T-helper 9 cell (primary cell): Measurements from ENCODE around the gene BCAN.
"Not testable (repeated sequence)": the region's sequence is repeated elsewhere in the genome, so short reads cannot be mapped to it uniquely, and the experiment has no call there.

ENCODE experiments used
- DNase-seq: peaks from one replicate; pipeline ENCODE4 v3.0.0-alpha.2; 2020
- total RNA-seq, 2 donors: gene quantifications; one replicate each; lab custom pipeline; 2026; lab: John Stamatoyannopoulos, UW

Gene BCAN, protein sequence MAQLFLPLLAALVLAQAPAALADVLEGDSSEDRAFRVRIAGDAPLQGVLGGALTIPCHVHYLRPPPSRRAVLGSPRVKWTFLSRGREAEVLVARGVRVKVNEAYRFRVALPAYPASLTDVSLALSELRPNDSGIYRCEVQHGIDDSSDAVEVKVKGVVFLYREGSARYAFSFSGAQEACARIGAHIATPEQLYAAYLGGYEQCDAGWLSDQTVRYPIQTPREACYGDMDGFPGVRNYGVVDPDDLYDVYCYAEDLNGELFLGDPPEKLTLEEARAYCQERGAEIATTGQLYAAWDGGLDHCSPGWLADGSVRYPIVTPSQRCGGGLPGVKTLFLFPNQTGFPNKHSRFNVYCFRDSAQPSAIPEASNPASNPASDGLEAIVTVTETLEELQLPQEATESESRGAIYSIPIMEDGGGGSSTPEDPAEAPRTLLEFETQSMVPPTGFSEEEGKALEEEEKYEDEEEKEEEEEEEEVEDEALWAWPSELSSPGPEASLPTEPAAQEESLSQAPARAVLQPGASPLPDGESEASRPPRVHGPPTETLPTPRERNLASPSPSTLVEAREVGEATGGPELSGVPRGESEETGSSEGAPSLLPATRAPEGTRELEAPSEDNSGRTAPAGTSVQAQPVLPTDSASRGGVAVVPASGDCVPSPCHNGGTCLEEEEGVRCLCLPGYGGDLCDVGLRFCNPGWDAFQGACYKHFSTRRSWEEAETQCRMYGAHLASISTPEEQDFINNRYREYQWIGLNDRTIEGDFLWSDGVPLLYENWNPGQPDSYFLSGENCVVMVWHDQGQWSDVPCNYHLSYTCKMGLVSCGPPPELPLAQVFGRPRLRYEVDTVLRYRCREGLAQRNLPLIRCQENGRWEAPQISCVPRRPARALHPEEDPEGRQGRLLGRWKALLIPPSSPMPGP
- 0 reads per million in 2 donors for total RNA-seq

DNA sequence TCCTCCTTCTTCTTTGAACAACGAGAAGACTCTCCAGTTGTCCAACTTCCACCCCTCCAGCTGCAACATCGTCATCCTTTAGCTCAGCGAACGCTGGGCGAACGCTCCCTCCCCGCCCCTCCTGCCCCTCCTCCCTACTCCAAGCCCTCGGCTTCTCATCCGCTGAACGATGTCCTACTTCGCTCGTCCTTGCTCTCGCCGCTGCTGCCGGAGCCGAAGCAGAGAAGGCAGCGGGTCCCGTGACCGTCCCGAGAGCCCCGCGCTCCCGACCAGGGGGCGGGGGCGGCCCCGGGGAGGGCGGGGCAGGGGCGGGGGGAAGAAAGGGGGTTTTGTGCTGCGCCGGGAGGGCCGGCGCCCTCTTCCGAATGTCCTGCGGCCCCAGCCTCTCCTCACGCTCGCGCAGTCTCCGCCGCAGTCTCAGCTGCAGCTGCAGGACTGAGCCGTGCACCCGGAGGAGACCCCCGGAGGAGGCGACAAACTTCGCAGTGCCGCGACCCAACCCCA lies at the start of gene BCAN:
Gene BCAN (plus strand): TSS at position 357 of the 504 bp plus-strand sequence. CDS start 3,938 bp downstream, outside the sequence.
- no peak for DNase-seq

DNA sequence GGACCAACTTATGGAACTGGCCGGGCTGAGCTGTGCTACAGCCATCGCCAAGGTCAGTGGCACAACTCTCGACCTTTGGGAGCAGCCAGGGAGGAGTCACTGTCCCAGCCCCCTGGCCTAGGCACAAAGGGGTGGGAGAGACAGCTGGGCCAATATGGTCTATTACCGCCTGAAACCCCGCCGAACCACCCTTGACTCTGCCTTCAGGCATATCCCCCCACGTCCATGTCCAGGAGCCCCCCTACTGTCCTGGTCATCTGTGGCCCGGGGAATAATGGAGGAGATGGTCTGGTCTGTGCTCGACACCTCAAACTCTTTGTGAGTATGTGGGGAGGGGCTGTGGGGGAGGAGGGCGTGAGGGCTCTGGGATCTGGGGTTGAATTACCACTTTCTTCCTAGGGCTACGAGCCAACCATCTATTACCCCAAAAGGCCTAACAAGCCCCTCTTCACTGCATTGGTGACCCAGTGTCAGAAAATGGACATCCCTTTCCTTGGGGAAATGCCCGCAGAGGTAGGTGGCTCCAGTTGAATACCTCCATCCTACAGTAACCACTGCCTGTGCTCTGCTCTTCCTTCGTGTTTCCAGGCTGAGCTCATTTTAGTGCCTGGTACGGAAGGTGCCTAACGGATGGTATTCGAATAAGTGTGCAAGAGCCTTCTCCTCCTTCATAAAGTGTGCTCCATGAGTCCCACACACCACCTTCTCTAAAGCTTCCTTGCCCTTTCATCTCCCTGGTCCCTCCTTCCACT lies 49.6 kb upstream of the BCAN start:
- no peak for DNase-seq

DNA sequence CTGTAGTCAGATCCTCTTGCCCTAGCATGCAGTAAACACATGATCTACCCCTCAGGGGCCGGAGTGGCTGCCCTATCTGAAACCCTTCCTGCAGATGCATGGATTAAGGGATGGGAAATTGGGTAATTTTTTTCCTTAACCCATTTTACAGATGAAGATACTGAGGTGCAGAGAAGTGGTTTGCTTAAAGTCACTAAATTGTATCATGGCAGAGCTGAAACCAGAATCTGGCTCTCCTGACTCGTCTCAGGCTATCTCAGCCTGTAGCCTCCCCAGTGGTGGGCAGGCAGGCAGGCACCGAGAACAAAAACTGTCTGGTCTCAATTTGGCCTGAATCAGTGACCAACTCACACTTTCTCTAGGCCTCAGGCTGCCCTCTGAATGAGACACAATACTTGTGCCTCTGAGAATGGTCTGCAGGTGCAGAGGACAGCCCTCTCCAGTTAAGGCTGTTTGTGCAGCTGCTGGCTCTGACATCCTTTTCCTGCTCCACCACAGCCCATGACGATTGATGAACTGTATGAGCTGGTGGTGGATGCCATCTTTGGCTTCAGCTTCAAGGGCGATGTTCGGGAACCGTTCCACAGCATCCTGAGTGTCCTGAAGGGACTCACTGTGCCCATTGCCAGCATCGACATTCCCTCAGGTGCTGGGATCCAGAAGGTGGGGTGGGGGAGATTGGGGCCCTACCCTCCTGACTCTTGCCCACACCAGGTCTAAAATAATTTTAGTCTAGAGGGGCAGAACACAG lies 48.8 kb upstream of the BCAN start:
- no peak for DNase-seq

DNA sequence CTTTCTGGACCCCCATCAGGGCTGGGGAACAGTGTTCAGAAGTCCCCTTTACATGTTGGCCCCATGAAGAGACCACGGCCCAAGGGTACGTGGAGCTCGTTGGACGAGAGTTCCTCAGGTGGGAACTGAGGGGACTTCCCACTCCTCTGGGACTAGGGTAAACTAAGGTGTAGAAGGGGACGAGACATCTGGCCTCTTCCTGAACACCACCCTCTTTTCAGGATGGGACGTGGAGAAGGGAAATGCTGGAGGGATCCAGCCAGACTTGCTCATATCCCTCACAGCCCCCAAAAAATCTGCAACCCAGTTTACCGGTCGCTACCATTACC lies 48.3 kb upstream of the BCAN start:
- no peak for DNase-seq

DNA sequence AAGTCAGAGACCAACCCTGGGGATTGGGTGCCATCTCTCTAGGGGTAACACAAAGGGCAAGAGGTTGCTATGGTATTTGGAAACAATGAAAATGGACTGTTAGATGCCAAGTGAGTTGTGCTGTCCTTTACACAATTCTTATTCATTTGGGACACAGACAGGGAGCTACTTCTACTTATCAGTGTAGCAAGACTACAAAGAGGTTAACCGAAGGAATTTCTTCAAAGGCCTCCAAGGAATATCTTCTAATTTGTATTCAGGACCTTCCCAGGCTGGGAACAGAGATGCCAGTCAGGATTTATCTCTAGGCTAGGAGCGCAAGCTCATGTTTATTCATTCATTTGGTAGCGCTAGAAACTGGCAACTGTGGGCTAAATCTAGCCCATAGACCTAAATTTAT lies 47.7 kb upstream of the BCAN start:
- no peak for DNase-seq

DNA sequence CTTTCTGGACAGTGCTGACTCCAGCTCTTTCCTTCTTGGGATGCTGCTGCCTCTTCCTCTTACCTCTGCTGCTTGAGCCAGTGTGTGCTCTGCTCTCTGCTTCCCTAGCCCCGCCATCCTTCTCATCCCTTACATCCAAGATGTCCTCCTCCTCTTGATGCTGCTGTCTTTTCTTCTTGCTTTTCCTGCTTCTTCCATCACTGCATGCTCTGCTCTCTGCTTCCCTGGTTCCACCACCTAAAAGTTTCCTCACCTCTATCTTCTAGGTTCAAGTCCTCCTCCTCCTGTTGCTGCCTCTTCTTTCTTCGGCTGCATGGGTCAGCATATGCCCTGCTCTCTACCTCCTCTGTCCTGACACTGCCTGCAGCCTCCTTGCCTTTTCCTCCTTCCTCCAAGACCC lies 46.9 kb upstream of the BCAN start:
- no peak for DNase-seq

DNA sequence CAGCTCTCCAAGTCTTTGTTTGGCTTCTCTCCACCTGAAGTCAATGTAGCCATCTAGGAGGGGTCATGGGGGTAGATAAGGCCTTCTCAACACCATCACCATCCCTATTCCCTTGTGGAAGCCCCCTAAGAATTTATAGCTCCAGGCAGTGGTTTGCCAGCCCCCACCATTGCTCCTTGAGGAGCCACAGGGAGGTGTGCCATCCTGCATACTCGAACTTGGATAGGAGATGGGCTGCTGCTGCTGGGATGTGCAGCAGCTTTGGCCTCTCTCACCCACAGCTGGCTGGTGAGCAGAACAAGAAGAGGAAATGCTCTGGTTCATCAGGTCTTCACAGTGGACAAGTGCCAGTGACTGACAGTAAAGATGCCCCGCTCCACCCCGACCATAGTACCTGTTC lies 45.5 kb upstream of the BCAN start:
- DNase-seq = no peak

DNA sequence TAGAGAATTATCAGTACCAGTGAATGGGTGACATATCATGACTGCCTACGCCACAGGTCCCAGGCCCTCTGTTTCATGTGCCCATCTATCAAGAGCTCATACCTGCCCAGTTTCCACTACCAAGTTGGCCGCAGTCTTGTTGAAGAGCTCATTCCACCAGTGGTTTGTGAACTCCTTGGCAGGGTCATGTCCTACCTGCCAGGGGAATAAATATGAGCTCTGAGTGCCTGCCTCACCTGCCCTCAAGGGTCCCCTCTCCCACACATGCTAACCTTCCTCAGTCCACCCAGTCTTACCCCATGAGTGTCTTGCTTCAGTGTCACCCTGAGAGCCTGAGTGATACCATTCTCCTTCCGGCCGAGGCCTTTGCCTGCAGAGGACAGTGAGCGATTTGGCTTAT lies 43.8 kb upstream of the BCAN start:
- DNase-seq = no peak

DNA sequence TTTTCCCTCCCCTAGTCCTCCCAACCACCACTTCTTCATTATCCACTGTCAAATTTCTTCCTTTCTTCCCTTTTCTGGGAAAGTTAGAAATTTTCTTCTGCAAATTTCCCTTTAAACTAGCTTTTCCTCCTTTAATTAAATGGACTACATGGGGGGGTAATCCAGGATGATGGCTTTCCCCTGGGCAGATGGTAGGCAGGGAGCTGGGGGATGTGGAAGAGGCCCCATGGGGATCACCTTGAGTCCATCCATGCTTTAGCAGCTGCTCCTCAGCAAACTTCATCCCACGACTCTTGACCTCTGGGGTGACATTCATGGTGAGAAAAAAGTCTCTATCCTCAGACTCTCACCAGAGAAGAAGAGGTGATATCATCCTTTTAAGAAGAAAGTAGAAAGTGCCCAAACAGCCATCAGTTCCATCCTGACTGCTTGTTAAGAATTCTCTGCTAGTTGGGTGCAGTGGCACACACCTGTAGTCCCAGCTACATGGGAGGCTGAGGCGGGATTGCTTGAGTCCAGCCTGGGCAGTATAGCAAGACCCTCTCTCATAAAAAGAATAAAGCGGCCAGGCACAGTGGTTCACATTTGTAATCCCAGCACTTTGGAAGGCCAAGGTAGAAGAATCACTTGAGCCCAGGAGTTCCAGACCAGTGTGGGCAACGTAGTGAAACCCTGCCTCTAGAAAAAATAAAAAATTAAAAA lies 43.0 kb upstream of the BCAN start:
- DNase-seq = no peak

DNA sequence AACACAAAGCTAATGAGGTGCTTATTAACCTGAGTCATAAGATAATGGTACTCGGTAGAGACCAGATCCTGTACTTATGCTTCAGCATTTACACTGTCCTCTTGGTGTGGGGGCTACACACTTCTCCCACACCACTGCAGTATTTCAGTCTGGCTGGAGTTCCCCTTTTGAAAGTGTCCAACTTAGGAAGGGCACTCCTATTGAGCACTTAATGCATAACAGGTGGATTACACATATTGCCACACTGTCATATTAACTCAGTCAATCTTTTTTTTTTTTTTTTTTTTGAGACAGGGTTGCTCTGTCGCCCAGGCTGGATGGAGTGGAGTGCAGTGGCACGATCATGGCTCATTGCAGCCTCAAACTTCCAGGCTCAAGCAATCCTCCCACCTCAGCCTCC lies 42.1 kb upstream of the BCAN start:
- no peak for DNase-seq

DNA sequence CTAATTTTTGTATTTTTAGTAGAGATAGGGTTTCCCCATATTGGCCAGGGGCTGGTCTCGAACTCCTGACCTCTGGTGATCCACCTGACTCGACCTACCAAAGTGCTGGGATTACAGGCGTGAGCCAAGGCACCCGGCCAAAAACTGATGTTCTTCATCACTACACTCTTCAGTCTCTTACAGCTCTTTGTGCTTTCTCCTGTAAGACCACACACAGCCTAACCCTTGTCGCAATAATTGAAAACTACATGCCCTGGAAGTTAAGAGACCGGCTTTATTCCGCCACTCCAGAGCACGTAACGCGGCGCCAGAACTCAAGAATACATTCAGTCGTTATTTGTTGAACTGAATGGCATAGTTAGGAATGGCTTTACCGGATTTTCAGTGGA lies 41.2 kb upstream of the BCAN start:
- DNase-seq = no peak

DNA sequence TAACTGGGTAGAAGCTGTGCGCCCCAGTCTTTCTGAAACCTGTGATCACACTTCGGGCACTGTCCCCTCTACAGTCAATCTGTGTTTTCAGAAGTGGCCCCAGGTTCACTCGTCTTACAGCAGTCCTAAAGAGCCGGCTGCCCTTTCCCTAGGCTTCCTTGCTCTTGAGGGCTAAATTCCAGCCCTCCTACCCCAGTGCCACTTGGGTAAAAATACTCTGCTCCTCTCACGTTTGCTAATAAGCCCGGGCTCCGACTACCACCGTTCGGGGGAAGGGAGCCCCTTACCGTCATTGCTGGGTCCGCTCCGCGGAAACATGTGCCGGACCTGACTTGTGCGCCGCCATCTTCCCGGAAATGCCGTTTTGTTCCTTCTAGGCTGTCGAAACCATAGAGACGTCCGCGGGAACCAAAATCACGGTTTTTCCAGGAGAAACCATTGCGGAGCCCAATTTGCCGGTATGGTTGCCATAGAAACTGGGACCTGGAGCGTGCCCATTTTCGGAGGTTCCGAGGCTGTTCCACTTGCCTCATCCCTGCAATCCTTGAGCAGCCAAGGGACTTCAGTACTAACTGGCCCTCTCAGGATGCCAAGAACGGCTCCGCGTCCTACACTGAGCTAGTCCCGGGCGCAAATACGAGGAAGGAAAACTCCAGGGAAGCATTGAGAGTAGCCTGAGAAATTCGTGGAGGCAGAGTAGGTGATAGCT lies 40.6 kb upstream of the BCAN start, which contains the start of gene GPATCH4:
Gene GPATCH4 (minus strand): TSS at position 358 of the 709 bp plus-strand sequence.
- DNase-seq = peak; percentile 64

DNA sequence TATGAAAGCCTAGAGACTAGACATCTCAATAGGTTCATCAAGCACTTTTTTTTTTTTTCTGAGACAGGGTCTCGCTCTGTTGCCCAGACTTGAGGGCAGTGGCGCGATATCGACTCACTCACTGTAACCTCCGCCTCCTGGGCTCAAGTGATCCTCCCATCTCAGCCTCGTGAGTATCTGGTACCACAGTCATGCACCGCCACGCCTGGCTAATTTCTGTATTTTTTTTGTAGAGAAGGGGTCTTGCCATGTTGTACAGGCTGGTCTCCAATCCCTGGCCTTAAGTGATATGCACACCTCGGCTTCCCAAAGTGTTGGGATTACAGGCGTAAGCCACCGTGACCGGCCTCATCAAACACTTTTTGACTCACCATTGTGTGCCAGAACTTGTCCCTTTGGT lies 40.0 kb upstream of the BCAN start:
- DNase-seq = no peak

DNA sequence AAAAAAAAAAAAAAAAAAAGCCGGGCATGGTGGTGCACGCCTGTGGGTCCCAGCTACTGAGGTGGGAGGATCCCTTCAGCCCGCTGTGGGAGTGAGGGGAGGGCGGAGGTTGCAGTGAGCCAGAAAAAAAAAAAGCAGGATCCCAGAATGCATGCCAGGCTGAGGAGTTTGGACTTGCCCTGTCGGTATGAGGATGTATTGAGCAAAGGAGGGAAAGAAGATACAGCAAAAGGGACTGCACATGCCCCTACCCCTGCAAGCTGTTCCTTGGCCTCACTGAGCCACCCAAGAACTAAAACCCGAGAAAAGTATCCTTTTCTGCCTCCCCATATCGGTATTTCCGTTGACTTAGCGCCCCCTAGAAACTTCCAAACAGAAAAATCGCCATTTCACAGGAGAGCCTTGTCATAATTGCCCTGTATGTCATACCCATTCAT lies 39.3 kb upstream of the BCAN start:
- DNase-seq = no peak

DNA sequence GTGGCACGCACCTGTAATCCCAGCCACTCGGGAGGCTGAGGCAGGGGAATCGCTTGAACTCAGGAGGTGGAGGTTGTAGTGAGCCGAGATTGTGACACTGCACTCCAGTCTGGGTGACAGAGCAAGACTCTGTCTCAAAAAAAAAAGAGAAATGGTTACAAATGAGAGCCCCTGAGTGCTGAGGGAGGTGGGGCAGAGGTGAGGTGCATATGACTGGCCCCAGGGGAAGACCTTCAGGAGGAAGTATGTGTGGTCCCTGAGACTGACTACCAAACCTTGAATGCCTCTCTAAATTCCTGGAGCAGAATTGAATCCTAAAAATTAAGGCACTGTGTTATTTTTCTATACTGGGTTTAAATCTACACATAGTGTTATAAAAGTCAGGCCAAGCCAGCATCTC lies 34.6 kb upstream of the BCAN start:
- not testable (repeated sequence) for DNase-seq

DNA sequence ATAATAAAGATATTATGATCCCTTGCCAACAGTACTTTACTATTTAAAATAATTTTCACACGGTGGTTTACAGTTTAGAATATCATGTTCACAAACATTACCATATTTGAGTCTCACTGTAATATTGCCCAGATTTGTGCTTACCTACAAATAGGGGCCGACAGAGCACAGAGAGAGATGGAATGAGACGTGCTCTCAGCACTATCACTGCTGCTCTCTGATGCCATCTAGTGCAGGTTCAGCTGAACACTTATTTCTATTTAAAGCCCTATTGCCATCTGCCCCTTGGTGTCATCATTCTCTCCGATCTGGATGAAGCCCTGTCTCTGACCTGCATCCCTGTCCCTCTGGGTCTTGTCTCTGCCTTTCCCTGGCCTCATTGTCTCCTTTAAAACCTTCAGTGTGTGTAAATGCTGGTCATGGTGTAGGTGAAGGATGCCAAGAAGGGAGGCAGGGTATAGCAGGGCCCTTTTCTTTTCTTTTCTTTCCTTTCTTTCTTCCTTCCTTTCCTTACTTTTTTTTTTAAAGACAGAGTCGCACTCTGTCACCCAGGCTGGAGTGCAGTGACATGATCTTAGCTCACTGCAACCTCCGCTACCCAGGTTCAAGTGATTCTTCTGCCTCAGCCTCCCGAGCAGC lies 33.8 kb upstream of the BCAN start:
- peak; percentile 36 for DNase-seq

DNA sequence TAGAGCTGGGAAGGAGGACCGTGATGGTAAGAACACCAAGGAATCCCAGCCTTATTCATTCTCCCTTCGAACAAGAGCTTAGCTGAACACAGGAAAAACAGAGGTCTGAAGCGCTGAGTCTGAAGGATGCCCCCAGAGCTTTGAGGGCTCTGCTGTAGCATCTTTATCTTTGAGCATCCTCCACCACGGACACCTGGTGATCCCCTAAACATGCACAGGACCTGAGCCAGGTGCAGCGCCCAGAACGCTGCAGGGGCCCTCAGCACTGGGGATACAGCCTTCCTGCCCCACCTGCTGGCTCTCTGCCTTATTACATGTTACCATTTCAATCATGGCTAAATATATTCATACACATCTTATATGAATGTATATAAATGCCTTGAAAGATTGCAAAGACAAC lies 32.9 kb upstream of the BCAN start:
- peak; percentile 46 for DNase-seq

DNA sequence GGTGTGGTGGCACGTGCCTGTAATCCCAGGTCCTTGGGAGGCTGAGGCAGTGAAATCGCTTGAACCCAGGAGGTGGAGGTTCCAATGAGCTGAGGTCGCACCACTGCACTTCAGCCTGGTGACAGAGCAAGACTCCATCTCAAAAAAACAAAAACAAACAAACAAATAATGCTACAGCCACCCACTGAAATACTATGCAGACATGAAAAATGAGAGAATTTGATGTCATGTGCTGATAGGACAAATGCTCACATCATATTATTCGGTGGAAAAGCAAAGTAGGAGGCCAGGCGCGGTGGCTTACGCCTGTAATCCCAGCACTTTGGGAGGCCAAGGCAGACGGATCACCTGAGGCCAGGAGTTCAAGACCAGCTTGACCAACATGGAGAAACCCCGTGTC lies 31.8 kb upstream of the BCAN start:
- not testable (repeated sequence) for DNase-seq

DNA sequence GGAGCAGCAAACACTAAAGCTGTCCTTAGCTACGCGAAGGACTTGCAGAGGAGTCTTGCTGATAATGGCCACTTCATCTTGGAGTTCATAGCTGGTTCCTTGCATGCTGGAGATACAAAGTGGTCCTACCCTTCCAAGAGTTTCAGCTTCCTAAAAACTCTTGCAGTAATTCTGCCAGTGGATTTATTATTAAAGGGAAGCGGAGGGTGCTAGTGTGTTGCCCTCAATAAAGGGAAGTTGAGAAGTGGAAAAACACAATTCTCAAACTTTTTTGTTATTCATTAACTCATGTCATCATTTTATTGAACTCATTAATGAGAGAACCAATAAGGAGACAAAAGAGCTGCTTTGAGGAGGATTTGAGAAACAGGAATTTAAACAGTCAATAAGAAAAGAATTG lies 29.3 kb upstream of the BCAN start:
- DNase-seq = no peak

DNA sequence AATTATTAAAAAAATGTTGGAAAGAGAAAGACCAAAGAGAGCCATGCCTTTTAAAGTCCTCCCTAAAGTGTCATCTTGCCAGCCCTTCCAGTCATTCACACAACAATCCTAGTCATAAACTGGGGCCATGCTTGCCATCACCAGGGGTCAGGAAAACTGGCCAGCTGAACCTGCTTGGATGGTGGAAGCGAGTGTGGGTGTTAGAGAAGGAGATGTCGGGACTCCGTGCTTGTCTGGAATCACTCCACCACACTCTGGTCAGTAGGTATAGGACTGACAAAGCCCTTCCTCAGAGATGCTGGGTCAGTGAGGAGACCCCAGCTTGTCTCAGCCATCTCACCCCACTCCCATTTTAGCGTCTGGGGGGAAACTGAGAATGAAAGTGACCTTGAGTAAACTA lies 26.0 kb upstream of the BCAN start:
- DNase-seq = no peak
